Epithelial cell of proximal tubule (primary cell): ENCODE measurements around the gene PFKP. TPM values are rescaled to one million over a fixed set of nuclear protein-coding genes. Genes with fewer than 3 reads are reported as not detected.
"Not testable (repeated sequence)": the region's sequence is repeated elsewhere in the genome, so short reads cannot be mapped to it uniquely, and the experiment has no call there.

Experiments used
- DNase-seq: peaks from one replicate; pipeline ENCODE4 v3.0.0-alpha.2; 2011; ENCODE audit warnings: low read depth
- H3K4me3 ChIP-seq: 2 replicates; pipeline ENCODE4 v1.5.1; 2011; ENCODE audit warnings: low read depth, mild to moderate bottlenecking, low read length
- CTCF ChIP-seq: conservative IDR thresholded peaks from 2 replicates; pipeline ENCODE4 v1.5.1; 2012; ENCODE audit warnings: low read depth, mild to moderate bottlenecking, low read length
- total RNA-seq: library from RNA; depleted of rRNA; stranded (reverse); fragments of >200 nt; gene quantifications from 2 replicates; pipeline ENCODE4 v1.2.3, GENCODE V29; 2015

The PFKP gene
- total RNA-seq, 1 donor from 2014 or later: 402 TPM

DNA sequence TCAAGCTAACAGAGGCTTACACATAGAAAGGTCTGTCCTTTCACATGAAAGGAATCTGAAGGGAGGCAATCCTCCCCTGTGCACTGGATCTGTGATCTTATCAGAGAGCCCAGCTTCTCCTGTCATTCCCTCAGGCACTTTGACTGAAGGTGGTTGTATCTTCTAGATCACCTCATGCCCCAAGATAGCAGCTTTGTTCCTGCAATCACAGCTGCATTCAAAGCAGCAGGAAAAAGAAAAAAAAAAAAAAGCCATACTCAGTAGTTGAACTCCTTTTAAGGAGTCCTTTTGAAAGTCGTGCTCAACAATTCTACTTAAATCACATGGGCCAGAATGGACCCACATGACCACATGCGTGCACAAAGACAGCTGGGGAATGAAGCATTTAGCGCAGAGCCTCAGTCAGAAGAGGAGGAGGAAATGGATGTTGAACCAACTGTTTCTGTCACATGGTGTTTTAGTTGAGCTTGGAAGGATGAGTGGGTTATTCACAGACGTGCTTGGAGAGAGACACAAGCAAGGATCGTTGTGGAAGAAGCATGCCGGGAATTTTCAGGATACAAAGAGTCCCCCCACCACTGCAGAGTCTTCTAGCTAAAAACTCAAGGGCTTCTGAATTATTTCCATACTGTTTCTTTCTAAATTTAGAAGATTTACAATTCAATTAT lies 13.0 kb upstream of the PFKP start:
- no peak for DNase-seq
- no peak overlapping the region for H3K4me3 ChIP-seq
- no peak for TF ChIP-seq CTCF

- no peak overlapping the region for H3K4me3 ChIP-seq
- TF ChIP-seq CTCF: no peak
- no peak for DNase-seq
Observed at GRCh38 chr10:3054851-3055199, 12.5 kb upstream of the PFKP start.

- DNase-seq: peak; percentile 59
- no peak for TF ChIP-seq CTCF
- no peak overlapping the region for H3K4me3 ChIP-seq
Observed at GRCh38 chr10:3056280-3057037, 10.9 kb upstream of the PFKP start.

DNA sequence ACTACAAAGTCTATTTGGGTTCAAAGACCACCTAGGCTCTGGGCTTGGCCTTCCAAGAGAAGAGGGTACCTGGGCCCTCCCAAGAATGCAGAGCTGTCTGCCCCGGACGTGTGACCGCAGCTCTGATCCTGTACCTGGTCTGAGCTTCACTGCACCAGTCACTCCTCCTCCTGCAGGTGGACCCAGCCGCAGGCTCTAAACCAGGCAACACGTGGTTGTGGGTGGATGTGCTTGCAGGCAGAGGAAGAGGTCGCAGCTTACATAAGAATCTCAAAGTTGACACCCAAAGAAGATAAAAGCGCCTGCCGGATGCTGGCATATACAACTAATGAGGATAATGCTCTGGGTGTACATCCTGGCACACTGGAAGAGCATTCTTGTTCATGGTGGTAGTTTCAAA lies 9.4 kb upstream of the PFKP start:
- DNase-seq: no peak
- TF ChIP-seq CTCF: no peak
- no peak overlapping the region for H3K4me3 ChIP-seq

- no peak for TF ChIP-seq CTCF
- H3K4me3 ChIP-seq: no peak overlapping the region
- DNase-seq: no peak
Observed at GRCh38 chr10:3059974-3060373, 7.4 kb upstream of the PFKP start.

GRCh38 chr10:3060481-3060889 lies 6.9 kb upstream of the PFKP start:
- no peak for TF ChIP-seq CTCF
- H3K4me3 ChIP-seq: no peak overlapping the region
- DNase-seq: no peak

DNA sequence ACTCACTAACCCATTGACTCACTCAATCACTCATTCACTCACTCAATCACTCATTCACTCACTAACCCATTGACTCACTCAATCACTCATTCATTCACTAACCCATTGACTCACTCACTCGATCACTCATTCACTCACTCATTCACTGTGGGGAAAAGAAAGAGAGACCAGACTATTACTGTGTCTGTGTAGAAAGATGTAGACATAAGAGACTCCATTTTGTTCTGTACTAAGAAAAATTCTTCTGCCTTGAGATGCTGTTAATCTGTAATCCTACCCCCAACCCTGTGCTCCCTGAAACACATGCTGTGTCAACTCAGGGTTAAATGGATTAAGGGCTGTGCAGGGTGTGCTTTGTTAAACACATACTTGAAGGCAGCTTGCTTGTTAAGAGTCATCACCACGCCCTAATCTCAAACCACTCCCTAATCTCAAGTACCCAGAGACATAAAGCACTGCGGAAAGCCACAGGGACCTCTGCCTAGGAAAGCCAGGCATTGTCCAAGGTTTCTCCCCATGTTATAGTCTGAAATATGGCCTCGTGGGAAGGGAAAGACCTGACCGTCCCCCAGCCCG lies 5.9 kb upstream of the PFKP start:
- DNase-seq, H3K4me3 ChIP-seq: not testable (repeated sequence)
